ENCODE measurements around the gene CMC2. TPM values are rescaled to one million over a fixed set of nuclear protein-coding genes. Genes with fewer than 3 reads are reported as not detected.

The CMC2 gene
- total RNA-seq (10 to 100 TPM; 28.6 to 72.2 (median 41.3) TPM), polyA plus RNA-seq (100 to 1,000 TPM in 1 of 3 donors, 10 to 100 TPM in 2; 66.7 to 104 (median 77.0) TPM)
- long read RNA-seq, donor 1, full-length matches to known transcripts: 28 of 36 reads
- long read RNA-seq, donor 1, partial matches to known transcripts: 0 of 36 reads
- long read RNA-seq, donor 1, other reads (novel, unspliced or antisense): 8 of 36 reads
- long read RNA-seq, donor 2, full-length matches to known transcripts: 31 of 37 reads
- long read RNA-seq, donor 2, partial matches to known transcripts: 0 of 37 reads
- long read RNA-seq, donor 2, other reads (novel, unspliced or antisense): 6 of 37 reads

DNA sequence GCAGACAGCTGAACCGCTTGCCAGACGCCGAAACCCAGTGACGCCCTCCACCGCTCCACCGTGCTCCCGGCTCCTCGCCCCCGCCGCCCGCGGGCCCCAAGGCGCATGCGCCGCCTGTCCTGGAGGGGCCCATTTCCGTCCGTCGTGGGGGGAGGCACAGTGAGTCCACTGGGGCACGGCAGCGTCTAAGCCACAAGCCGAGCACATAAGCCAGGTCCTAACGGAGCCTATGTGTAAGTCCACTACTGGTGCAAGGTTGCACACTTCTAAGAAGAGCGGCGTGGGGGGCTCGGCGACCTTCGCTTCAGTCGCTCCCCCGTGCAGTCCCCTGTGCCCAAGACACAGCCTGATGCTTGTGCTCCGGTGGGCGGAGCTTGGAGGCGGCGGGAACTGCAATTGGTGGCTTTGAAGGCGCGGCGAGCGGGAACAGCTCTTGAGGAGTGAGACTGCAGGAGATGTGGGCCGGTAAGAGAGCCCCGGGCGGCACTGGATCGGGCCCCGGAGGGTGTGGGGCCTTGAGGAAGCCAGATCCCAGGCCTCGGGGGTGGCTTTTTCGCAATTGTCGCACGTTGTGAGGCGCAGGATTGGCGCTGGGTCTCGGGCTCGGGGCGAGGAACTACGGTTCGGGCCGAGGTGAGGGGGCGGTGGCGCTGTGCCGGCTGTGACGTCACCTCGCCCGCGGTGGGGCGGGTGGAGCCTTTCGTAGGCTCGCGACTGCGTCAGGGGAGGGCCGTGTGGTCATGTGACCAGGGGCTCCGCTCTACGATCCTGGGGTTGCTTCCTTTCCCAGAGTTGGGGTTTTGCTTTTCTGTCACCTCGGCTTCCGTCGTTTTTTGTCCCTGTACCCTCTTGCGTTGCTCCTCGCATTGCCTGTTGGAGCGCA is at the start of gene CMC2, which contains the start of gene CENPN:
TSS of gene CMC2 (minus strand) at position 73 of the 883 bp plus-strand sequence. CDS start 9,491 bp downstream, outside the sequence.
TSS of gene CENPN (plus strand) at position 402 of the 883 bp plus-strand sequence. CDS start 4,726 bp downstream, outside the sequence.
- peaks cover 0 to 4% (median 0%) of the 10 kb centered on the region in 6 donors for H3K36me3 ChIP-seq
- H3K4me1 ChIP-seq: peaks cover 14 to 51% (median 37%) of the 10 kb centered on the region in 6 donors
- intact Hi-C loops (cut with DNase I; ENCODE audit: low total_unique reads): no loop called here
- peak within 1 kb of the TSS; percentile 62 to 95 (median 84) for H3K4me3 ChIP-seq
- no peaks in the 10 kb centered on the region for H3K9me3 ChIP-seq
- peak; percentile 99 for DNase-seq
- whole genome bisulfite sequencing, 5 donors: 0 to 1% (median 0%) methylated on average over 20 to 75 of the region's 75 CpGs
- TF ChIP-seq POLR2AphosphoS5 (IDR thresholded peaks at IDR 0.05) (peak; percentile 94 to 95 (median 95)), POLR2A (IDR thresholded peaks at IDR 0.05) (peak; percentile 30 to 75 (median 56))
- TF ChIP-seq, protein P1, sequence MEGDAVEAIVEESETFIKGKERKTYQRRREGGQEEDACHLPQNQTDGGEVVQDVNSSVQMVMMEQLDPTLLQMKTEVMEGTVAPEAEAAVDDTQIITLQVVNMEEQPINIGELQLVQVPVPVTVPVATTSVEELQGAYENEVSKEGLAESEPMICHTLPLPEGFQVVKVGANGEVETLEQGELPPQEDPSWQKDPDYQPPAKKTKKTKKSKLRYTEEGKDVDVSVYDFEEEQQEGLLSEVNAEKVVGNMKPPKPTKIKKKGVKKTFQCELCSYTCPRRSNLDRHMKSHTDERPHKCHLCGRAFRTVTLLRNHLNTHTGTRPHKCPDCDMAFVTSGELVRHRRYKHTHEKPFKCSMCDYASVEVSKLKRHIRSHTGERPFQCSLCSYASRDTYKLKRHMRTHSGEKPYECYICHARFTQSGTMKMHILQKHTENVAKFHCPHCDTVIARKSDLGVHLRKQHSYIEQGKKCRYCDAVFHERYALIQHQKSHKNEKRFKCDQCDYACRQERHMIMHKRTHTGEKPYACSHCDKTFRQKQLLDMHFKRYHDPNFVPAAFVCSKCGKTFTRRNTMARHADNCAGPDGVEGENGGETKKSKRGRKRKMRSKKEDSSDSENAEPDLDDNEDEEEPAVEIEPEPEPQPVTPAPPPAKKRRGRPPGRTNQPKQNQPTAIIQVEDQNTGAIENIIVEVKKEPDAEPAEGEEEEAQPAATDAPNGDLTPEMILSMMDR (IDR thresholded peaks at IDR 0.05 in 8 of 11, conservative IDR thresholded peaks at IDR 0.05 in 3 of 11): peak in 6 of 11 experiments; percentile 15 to 47 (median 34)
- H3K27ac ChIP-seq: peak within 1 kb of the TSS; percentile 96 to 100 (median 99)
- no peaks in the 10 kb centered on the region for H3K27me3 ChIP-seq (replicated peaks in 1 of 7)

DNA sequence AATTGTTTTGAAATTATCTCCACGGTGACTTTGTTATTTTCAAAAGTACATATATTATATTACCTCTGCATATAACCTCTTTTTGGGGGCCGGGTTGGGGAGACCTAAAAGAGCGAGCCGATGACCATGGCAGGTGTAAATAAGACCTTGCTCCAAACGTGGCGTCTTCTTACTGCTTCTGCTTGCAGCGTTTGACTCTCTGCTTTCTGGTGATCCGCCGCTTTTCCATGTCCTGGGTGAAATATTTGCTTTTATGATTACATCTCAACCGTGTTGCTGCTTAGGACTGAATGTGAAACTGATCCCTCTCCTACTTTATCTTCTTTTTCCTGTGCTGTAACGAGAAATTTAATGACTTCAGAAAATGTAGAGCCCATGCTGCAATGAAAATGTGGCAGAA is 47.1 kb upstream of the CMC2 start:
- intact Hi-C loops (cut with DNase I; ENCODE audit: low total_unique reads): no loop called here
- 83 to 91% (median 86%) methylated on average over 11 of the region's 11 CpGs for WGBS, 5 donors
- Histone ChIP-seq H3K4me3 (no peak overlapping the region), H3K36me3 (no peaks in the 10 kb centered on the region), H3K27ac (no peak overlapping the region), H3K9me3 (peaks cover 5 to 26% (median 23%) of the 10 kb centered on the region in 8 donors), H3K27me3 (replicated peaks in 1 of 7) (no peaks in the 10 kb centered on the region), H3K4me1 (no peaks in the 10 kb centered on the region)
- no peak for DNase-seq
- no peak for TF ChIP-seq POLR2A (IDR thresholded peaks at IDR 0.05)
- TF ChIP-seq, protein P1 (IDR thresholded peaks at IDR 0.05 in 8 of 11, conservative IDR thresholded peaks at IDR 0.05 in 3 of 11): no peak
- TF ChIP-seq POLR2AphosphoS5 (IDR thresholded peaks at IDR 0.05): no peak

DNA sequence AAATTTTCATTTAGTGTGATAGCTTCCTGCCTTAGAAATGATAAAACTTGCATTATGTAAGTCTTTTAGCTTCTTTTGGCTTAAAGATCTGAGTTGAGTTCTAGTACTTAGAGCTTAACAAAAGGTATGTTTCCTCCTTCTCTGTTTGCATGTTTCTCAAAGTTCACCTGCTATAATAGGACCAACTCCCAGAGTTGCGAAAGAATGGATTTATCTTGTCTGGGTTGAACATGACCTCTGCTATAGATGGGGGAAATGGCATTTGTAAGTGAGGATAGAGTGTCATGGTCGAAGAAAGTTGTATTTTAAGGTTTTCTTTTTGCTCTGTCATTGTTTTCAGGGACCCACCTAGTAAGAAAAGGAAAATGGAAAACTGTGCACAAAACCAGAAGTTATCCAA is 36.1 kb upstream of the CMC2 start:
- WGBS, 5 donors: 88 to 98% (median 92%) methylated on average over 2 of the region's 2 CpGs
- peaks cover 0 to 2% (median 0%) of the 10 kb centered on the region in 8 donors for H3K9me3 ChIP-seq
- H3K36me3 ChIP-seq: peaks cover 0 to 73% (median 47%) of the 10 kb centered on the region in 6 donors
- no peak overlapping the region for H3K4me3 ChIP-seq
- H3K27ac ChIP-seq: no peak overlapping the region
- intact Hi-C loops (cut with DNase I; ENCODE audit: low total_unique reads): no loop called here
- DNase-seq: no peak
- TF ChIP-seq, protein P1 (IDR thresholded peaks at IDR 0.05 in 8 of 11, conservative IDR thresholded peaks at IDR 0.05 in 3 of 11): no peak
- TF ChIP-seq POLR2A (IDR thresholded peaks at IDR 0.05): no peak
- no peak for TF ChIP-seq POLR2AphosphoS5 (IDR thresholded peaks at IDR 0.05)
- H3K27me3 ChIP-seq (replicated peaks in 1 of 7): no peaks in the 10 kb centered on the region
- peaks cover 0 to 24% (median 7%) of the 10 kb centered on the region in 6 donors for H3K4me1 ChIP-seq

Data from spleen (tissue), 13 donors.